ENCODE data around the gene TMEM132C. TPM values are rescaled to one million over a fixed set of nuclear protein-coding genes. Genes with fewer than 3 reads are reported as not detected.

TMEM132C gene
- polyA plus RNA-seq, 1 donor = 1.3 TPM

DNA sequence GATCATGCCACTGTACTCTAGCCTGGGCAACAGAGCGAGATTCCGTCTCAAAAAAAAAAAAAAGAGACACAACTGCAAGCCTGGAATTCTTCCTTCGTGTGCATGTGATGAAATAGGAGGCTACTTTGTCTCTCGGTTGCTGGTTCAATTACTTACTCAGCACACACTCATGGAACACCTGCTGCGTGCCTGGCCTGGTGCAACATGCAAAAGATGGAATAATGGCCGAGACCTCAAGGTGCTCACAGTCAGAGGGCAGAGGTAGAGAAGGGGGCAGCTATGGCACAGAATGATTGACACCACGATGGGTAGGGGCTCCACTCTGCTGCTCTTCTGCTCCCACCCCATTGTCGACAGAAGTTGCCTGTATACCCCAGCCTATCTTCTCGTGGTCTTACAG, 444.5 kb downstream of the TMEM132C start:
- Histone ChIP-seq H3K27ac (ENCODE audit: low read length) (no peak overlapping the region), H3K9me3 (ENCODE audit: control insufficient read depth, low read depth, low read length) (no peaks in the 10 kb centered on the region), H3K4me3 (ENCODE audit: low read length) (no peak overlapping the region), H3K4me1 (ENCODE audit: control insufficient read depth, insufficient read depth, low read length) (no peaks in the 10 kb centered on the region), H3K36me3 (ENCODE audit: control insufficient read depth, insufficient read depth, low read length) (no peaks in the 10 kb centered on the region), H3K27me3 (ENCODE audit: control insufficient read depth, insufficient read depth, low read length) (no peaks in the 10 kb centered on the region)
- no CpG with 5 or more reads among the region's 9 CpGs for WGBS (ENCODE audit: insufficient coverage, low lambda C conversion rate)
- no peak for DNase-seq

DNA sequence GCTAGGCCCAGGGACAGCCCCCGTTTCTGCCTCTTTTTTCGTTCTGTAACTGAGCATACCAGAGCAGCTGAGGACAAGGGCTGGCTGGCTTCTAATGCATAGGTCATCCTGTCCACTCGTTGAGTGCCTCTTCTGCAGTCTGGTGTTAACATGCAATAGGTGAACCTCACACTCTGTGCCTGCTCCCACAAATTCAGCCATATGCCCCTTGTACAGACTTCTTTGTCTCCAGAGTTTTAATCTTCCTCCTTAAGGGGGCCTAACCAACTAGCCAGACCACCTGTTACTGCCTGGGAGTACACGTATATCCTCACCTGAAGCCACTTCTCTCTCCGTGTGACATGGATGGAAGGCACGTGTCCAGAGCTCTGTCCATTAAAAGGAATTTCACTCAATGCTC, 445.7 kb downstream of the TMEM132C start:
- Histone ChIP-seq H3K9me3 (ENCODE audit: control insufficient read depth, low read depth, low read length) (no peaks in the 10 kb centered on the region), H3K27me3 (ENCODE audit: control insufficient read depth, insufficient read depth, low read length) (no peaks in the 10 kb centered on the region), H3K27ac (ENCODE audit: low read length) (no peak overlapping the region), H3K4me3 (ENCODE audit: low read length) (no peak overlapping the region), H3K4me1 (ENCODE audit: control insufficient read depth, insufficient read depth, low read length) (no peaks in the 10 kb centered on the region), H3K36me3 (ENCODE audit: control insufficient read depth, insufficient read depth, low read length) (no peaks in the 10 kb centered on the region)
- no CpG with 5 or more reads among the region's 6 CpGs for WGBS (ENCODE audit: insufficient coverage, low lambda C conversion rate)
- DNase-seq = no peak

GRCh38 chr12:128715485-128715884, 448.5 kb downstream of the TMEM132C start:
- Histone ChIP-seq H3K36me3 (ENCODE audit: control insufficient read depth, insufficient read depth, low read length) (no peaks in the 10 kb centered on the region), H3K9me3 (ENCODE audit: control insufficient read depth, low read depth, low read length) (no peaks in the 10 kb centered on the region), H3K4me3 (ENCODE audit: low read length) (no peak overlapping the region), H3K27ac (ENCODE audit: low read length) (no peak overlapping the region), H3K27me3 (ENCODE audit: control insufficient read depth, insufficient read depth, low read length) (no peaks in the 10 kb centered on the region), H3K4me1 (ENCODE audit: control insufficient read depth, insufficient read depth, low read length) (no peaks in the 10 kb centered on the region)
- no peak for DNase-seq
- 65% methylated on average over 2 of the region's 4 CpGs for WGBS (ENCODE audit: insufficient coverage, low lambda C conversion rate)

DNA sequence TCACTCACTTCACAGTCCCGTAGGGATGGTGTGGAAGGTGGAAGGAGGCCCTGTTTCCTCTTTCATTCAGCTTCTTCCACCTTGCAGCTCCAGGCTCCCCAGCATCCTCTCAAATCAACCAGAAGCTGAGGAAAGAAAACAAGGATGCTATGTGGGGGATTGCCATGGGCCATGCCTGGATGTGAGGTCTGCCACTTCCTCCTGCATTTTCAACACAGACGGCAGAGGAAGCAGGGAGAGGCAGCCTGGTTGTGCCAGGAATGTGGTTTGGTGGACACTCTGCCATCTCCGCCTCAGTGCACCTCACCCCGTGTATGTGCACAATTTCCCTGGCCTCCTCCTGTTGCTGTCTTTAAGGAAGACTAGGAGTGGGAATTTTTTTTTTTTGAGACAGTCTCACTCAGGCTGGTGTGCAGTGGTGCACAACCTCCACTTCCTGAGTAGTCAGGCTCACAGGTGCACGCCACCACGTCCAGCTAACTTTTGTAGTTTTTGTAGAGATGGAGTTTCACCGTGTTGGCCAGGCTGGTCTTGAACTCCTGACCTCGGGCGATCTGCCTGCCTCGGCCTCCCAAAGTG, 457.6 kb downstream of the TMEM132C start:
- Histone ChIP-seq H3K36me3 (ENCODE audit: control insufficient read depth, insufficient read depth, low read length) (no peaks in the 10 kb centered on the region), H3K27ac (ENCODE audit: low read length) (no peak overlapping the region), H3K4me3 (ENCODE audit: low read length) (no peak overlapping the region), H3K9me3 (ENCODE audit: control insufficient read depth, low read depth, low read length) (no peaks in the 10 kb centered on the region), H3K27me3 (ENCODE audit: control insufficient read depth, insufficient read depth, low read length) (no peaks in the 10 kb centered on the region), H3K4me1 (ENCODE audit: control insufficient read depth, insufficient read depth, low read length) (no peaks in the 10 kb centered on the region)
- no peak for DNase-seq
- 100% methylated on average over 1 of the region's 10 CpGs for WGBS (ENCODE audit: insufficient coverage, low lambda C conversion rate)

- peak; percentile 29 to 54 for DNase-seq
Measured at GRCh38 chr12:128726886-128727285, 459.9 kb downstream of the TMEM132C start.

GRCh38 chr12:128727461-128727860, 460.5 kb downstream of the TMEM132C start:
- Histone ChIP-seq H3K9me3 (ENCODE audit: control insufficient read depth, low read depth, low read length) (no peaks in the 10 kb centered on the region), H3K4me1 (ENCODE audit: control insufficient read depth, insufficient read depth, low read length) (no peaks in the 10 kb centered on the region), H3K27ac (ENCODE audit: low read length) (no peak overlapping the region), H3K4me3 (ENCODE audit: low read length) (no peak overlapping the region), H3K36me3 (ENCODE audit: control insufficient read depth, insufficient read depth, low read length) (no peaks in the 10 kb centered on the region), H3K27me3 (ENCODE audit: control insufficient read depth, insufficient read depth, low read length) (no peaks in the 10 kb centered on the region)
- no peak for DNase-seq
- no CpG with 5 or more reads among the region's 8 CpGs for WGBS (ENCODE audit: insufficient coverage, low lambda C conversion rate)

More at GRCh38 chr12:128726886-128727285, 459.9 kb downstream of the TMEM132C start:
- no peaks in the 10 kb centered on the region for H3K27me3 ChIP-seq (ENCODE audit: control insufficient read depth, insufficient read depth, low read length)
- no peak overlapping the region for H3K27ac ChIP-seq (ENCODE audit: low read length)
- H3K4me3 ChIP-seq (ENCODE audit: low read length) = no peak overlapping the region
- H3K36me3 ChIP-seq (ENCODE audit: control insufficient read depth, insufficient read depth, low read length) = no peaks in the 10 kb centered on the region
- H3K4me1 ChIP-seq (ENCODE audit: control insufficient read depth, insufficient read depth, low read length) = no peaks in the 10 kb centered on the region
- H3K9me3 ChIP-seq (ENCODE audit: control insufficient read depth, low read depth, low read length) = no peaks in the 10 kb centered on the region
- WGBS (ENCODE audit: insufficient coverage, low lambda C conversion rate) = no CpG with 5 or more reads among the region's 1 CpG

DNA sequence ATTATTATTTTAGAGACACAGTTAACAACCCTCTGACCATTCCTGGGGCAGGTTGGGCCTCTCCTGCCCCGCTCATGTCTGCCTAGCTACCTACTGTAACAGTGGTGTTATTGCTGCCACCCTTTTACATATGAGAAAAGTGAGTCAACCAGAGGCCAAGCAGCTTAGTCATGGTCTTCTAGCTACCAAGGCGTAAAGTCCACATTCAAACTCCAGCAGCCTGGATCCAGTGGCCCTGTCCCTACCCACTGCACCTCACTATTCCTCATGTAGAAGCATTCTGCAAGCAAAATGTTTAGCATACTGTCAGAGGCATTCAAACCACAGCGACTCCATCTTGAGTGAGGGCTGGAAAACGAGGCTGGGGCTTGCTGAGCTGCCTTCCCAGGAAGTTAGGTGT, 461.0 kb downstream of the TMEM132C start:
- DNase-seq = peak; percentile 4 to 17
- no peaks in the 10 kb centered on the region for H3K9me3 ChIP-seq (ENCODE audit: control insufficient read depth, low read depth, low read length)
- no peaks in the 10 kb centered on the region for H3K36me3 ChIP-seq (ENCODE audit: control insufficient read depth, insufficient read depth, low read length)
- no peaks in the 10 kb centered on the region for H3K27me3 ChIP-seq (ENCODE audit: control insufficient read depth, insufficient read depth, low read length)
- H3K27ac ChIP-seq (ENCODE audit: low read length) = no peak overlapping the region
- H3K4me1 ChIP-seq (ENCODE audit: control insufficient read depth, insufficient read depth, low read length) = no peaks in the 10 kb centered on the region
- no CpG with 5 or more reads among the region's 4 CpGs for WGBS (ENCODE audit: insufficient coverage, low lambda C conversion rate)
- no peak overlapping the region for H3K4me3 ChIP-seq (ENCODE audit: low read length)

DNA sequence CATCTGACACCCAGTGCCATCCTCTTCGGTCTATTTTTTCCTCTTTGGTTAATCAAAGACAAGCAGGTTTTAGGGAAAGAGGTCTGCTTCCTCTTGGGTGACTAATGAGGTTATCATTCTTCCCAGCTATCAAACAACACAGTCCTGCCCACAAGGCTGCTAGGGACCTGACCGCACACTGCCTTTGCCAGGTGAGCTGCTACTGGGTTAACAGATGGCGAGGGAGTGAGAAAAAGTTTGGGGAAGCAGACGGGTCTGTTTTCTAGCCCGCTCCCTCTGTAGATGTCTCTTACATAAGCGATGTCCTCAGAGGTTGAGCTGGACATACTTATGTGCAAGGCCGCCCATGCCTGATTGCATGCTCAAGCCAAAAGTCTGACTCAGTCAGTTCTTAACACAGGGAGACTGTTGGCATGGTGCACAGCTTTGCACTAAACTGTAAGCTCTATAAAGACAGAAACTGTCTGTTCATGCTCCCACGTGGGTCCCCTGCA, 462.7 kb downstream of the TMEM132C start:
- Histone ChIP-seq H3K27ac (ENCODE audit: low read length) (no peak overlapping the region), H3K4me3 (ENCODE audit: low read length) (no peak overlapping the region), H3K36me3 (ENCODE audit: control insufficient read depth, insufficient read depth, low read length) (no peaks in the 10 kb centered on the region), H3K9me3 (ENCODE audit: control insufficient read depth, low read depth, low read length) (no peaks in the 10 kb centered on the region), H3K4me1 (ENCODE audit: control insufficient read depth, insufficient read depth, low read length) (no peaks in the 10 kb centered on the region), H3K27me3 (ENCODE audit: control insufficient read depth, insufficient read depth, low read length) (no peaks in the 10 kb centered on the region)
- no CpG with 5 or more reads among the region's 8 CpGs for WGBS (ENCODE audit: insufficient coverage, low lambda C conversion rate)
- DNase-seq = no peak

DNA sequence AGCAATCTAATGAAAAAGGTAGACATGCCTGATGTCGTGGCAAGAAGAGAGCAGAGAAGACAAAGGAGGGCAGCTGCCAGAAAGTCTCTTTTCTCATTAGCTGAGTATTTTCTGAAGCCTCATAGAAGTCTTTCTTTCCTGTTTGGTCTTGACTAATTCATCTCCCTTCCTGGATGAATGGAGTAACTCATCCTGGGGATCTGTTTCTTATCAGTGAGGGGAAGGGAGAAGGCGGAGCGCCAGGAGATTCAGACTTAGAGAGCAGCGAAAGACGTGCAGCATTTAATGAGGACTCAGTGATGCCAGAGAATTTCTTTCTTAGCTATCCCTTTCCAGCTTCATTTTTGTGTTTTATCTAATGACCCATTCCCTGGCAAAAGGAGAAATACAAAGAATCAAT, 467.4 kb downstream of the TMEM132C start:
- peak in 1 of 2 donors; percentile 2 for DNase-seq

GRCh38 chr12:128737292-128737966, 470.5 kb downstream of the TMEM132C start:
- Histone ChIP-seq H3K4me3 (ENCODE audit: low read length) (no peak overlapping the region), H3K9me3 (ENCODE audit: control insufficient read depth, low read depth, low read length) (no peaks in the 10 kb centered on the region), H3K27ac (ENCODE audit: low read length) (no peak overlapping the region), H3K36me3 (ENCODE audit: control insufficient read depth, insufficient read depth, low read length) (no peaks in the 10 kb centered on the region), H3K4me1 (ENCODE audit: control insufficient read depth, insufficient read depth, low read length) (no peaks in the 10 kb centered on the region), H3K27me3 (ENCODE audit: control insufficient read depth, insufficient read depth, low read length) (no peaks in the 10 kb centered on the region)
- 87% methylated on average over 2 of the region's 3 CpGs for WGBS (ENCODE audit: insufficient coverage, low lambda C conversion rate)
- no peak for DNase-seq

More for the DNA sequence above, 467.4 kb downstream of the TMEM132C start:
- Histone ChIP-seq H3K4me1 (ENCODE audit: control insufficient read depth, insufficient read depth, low read length) (no peaks in the 10 kb centered on the region), H3K36me3 (ENCODE audit: control insufficient read depth, insufficient read depth, low read length) (no peaks in the 10 kb centered on the region), H3K9me3 (ENCODE audit: control insufficient read depth, low read depth, low read length) (no peaks in the 10 kb centered on the region), H3K27ac (ENCODE audit: low read length) (no peak overlapping the region), H3K4me3 (ENCODE audit: low read length) (no peak overlapping the region), H3K27me3 (ENCODE audit: control insufficient read depth, insufficient read depth, low read length) (no peaks in the 10 kb centered on the region)
- 27% methylated on average over 3 of the region's 5 CpGs for WGBS (ENCODE audit: insufficient coverage, low lambda C conversion rate)

DNA sequence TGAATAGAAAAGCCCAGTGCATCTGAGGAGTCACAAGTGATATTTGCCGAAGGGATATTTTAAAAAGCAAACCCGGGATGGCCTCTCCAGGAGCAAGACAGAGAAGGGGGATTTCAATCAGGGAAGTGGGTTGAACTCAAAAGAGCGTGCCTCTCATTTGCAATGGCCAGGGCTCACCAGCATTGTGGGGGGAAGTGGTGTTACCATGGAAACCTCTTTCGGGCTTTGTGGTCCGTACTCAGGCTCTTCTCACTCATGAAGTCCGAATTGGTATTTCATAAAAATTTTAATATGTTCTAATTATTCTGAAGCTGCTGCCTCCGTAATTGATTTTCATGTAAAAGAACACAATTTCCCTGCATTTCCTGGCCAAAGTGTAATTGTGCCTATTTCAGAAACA, 476.9 kb downstream of the TMEM132C start:
- Histone ChIP-seq H3K36me3 (ENCODE audit: control insufficient read depth, insufficient read depth, low read length) (no peaks in the 10 kb centered on the region), H3K27me3 (ENCODE audit: control insufficient read depth, insufficient read depth, low read length) (no peaks in the 10 kb centered on the region), H3K9me3 (ENCODE audit: control insufficient read depth, low read depth, low read length) (no peaks in the 10 kb centered on the region), H3K4me1 (ENCODE audit: control insufficient read depth, insufficient read depth, low read length) (no peaks in the 10 kb centered on the region), H3K27ac (ENCODE audit: low read length) (no peak overlapping the region), H3K4me3 (ENCODE audit: low read length) (no peak overlapping the region)
- 86% methylated on average over 2 of the region's 7 CpGs for WGBS (ENCODE audit: insufficient coverage, low lambda C conversion rate)
- DNase-seq = no peak

All from large intestine (tissue), 3 donors.